Measurements from ENCODE around the gene SAMD9. TPM values are rescaled to one million over a fixed set of nuclear protein-coding genes. Genes with fewer than 3 reads are reported as not detected.
"Not testable (repeated sequence)": the region's sequence is repeated elsewhere in the genome, so short reads cannot be mapped to it uniquely, and the experiment has no call there.

Gene SAMD9
- total RNA-seq, 8 experiments from 2014 or later, result 0.04 to 154 (median 7.5) TPM; not detected in 1

DNA sequence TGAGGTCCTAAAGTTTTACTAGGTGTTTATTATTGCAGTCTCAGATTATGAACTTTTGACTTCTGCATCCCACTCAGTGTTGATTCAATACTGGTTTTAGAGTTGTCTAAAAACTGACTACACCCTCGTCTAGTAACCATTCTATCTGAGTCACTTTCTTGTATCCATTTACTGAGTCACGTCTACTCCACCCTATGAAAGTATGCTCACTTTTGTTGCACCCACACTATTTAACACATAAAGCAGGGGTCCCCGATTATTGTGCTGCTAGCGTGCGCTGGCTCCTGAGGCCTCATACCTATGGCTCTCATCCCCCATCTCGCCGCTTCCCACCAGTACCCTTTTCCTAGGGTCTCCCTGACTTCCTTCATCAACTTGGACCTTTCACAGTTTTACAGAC lies 2.0 kb downstream of the SAMD9 start:
- no peaks in the 10 kb centered on the region for H3K4me1 ChIP-seq (replicated peaks in 1 of 2)
- no peak overlapping the region for H3K27ac ChIP-seq
- in situ Hi-C loops (cut with MboI; ENCODE audit: low pct_unique_long_range_greater_than_20kb in 2 of 9, low sequenced_read_pairs in 9 of 9, unreplicated experiment in 9 of 9), result no loop called here
- no peak overlapping the region for H3K4me3 ChIP-seq
- WGBS, 10 experiments, result 0 to 83% (median 44%) methylated on average over 1 to 7 of the region's 7 CpGs; no CpG with 5 or more reads in 2 of the 10 experiments
- peak in 3 of 8 experiments; percentile 67 to 89 (median 84) for ATAC-seq (replicated peaks in 6 of 8)

DNA sequence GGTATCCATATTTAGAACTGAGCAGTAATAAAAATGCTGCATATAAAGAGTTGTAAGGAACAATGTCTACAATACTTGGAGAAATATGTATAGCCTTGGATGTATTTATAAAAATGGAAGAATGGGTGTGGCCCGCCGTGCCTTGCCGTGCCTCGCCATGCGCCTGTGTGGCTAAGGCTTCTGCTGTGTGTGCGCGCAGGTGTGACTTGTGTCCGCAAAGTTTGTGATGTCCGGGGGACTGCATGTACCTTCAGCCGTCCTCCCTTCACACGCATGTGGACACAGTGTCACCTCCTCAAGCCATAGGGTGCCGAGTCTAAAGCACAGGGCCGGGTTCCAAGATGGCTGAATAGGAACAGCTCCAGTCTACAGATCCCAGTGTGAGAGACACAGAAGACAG lies 9.8 kb downstream of the SAMD9 start:
- ATAC-seq (replicated peaks in 6 of 8), result no peak

DNA sequence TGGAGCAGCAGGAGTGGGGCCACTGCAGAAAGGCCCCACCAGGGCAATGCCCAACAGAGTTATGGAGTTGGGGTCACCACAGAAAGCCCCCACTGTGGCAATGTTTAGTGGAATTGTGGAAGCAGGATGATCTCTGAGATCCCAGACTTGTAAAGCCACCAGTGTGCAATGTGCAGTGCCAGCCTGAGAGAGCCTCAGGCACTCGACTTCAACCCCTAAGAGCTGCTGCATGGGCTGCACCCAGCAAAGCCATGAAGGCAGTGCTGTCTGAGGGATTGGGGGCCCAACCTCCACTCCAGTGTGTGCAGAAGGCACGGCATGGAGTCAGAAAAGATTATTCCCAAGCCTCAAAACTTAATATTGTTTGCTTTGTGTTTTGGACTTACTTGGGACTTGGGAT lies 20.4 kb downstream of the SAMD9 start:
- Histone ChIP-seq H3K27ac (no peak overlapping the region), H3K4me3 (no peak overlapping the region), H3K4me1 (replicated peaks in 1 of 2) (no peaks in the 10 kb centered on the region)
- in situ Hi-C loops (cut with MboI; ENCODE audit: low pct_unique_long_range_greater_than_20kb in 2 of 9, low sequenced_read_pairs in 9 of 9, unreplicated experiment in 9 of 9), result no loop called here
- peak in 2 of 8 experiments; percentile 16 to 17 for ATAC-seq (replicated peaks in 6 of 8)
- WGBS, 10 experiments, result 0 to 60% (median 40%) methylated on average over 1 of the region's 2 CpGs; no CpG with 5 or more reads in 5 of the 10 experiments

More for the DNA sequence above, 9.8 kb downstream of the SAMD9 start:
- in situ Hi-C loops (cut with MboI; ENCODE audit: low pct_unique_long_range_greater_than_20kb in 2 of 9, low sequenced_read_pairs in 9 of 9, unreplicated experiment in 9 of 9), result no loop called here
- H3K27ac ChIP-seq, result no peak overlapping the region
- H3K4me3 ChIP-seq, result no peak overlapping the region
- no peaks in the 10 kb centered on the region for H3K4me1 ChIP-seq (replicated peaks in 1 of 2)
- WGBS, 10 experiments, result 92 to 100% (median 97%) methylated on average over 1 to 10 of the region's 13 CpGs; no CpG with 5 or more reads in 5 of the 10 experiments

DNA sequence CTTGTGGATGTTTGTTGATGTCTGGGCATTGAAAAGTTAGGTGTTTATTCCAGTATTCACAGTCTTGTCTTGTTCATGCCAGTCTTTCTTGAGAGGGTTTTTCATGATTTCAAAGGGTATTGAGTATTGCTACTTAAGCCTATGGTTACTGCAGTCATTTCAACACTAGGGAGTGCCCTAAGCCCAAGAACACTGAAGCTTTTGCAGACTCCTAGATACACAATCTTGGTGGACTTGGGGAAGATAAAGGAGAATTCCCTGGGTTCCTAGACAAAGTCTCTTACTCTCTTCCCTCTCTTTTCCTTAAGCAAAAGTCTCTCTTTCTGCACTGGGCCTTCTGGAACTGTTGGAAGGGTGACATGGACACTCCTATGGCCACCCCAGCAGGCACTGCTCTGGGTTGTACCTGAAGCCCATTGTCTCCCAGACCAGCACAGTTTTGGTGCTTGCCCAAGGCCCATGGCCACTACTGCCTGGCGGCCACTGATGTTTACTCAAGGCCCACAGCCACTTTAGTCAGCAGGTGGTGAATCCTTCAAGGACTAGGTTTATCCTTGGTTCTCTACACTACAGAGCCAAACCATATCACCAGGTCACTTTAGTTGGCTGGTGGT lies 24.9 kb downstream of the SAMD9 start:
- in situ Hi-C loops (cut with MboI; ENCODE audit: low pct_unique_long_range_greater_than_20kb in 2 of 9, low sequenced_read_pairs in 9 of 9, unreplicated experiment in 9 of 9), result no loop called here

DNA sequence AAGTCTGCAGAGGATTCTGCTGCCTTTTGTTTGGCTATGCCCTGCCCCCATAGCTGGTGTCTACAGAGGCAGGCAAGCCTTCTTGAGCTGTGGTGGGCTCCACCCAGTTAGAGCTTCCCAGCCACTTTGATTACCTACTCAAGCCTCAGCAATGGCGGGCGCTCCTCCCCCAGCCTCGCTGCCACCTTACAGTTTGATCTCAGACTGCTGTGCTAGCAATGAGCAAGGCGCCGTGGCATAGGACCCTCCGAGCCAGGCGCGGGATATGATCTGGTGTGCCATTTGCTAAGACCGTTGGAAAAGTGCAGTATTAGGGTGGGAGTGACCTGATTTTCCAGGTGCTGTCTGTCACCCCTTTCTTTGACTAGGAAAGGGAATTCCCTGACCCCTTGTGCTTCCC lies 44.4 kb downstream of the SAMD9 start:
- not testable (repeated sequence) for H3K4me1 ChIP-seq (replicated peaks in 1 of 2)
- in situ Hi-C loops (cut with MboI; ENCODE audit: low pct_unique_long_range_greater_than_20kb in 2 of 9, low sequenced_read_pairs in 9 of 9, unreplicated experiment in 9 of 9), result loop anchor here in 7 of 9 experiments (25.0 kb wide), 4 partner anchors 211 to 461 kb away; no protein-coding TSS in a partner anchor

More for the DNA sequence above, 24.9 kb downstream of the SAMD9 start:
- no peak overlapping the region for H3K27ac ChIP-seq
- ATAC-seq (replicated peaks in 6 of 8), result peak in 3 of 8 experiments; percentile 67 to 86 (median 82)
- WGBS, 10 experiments, result 29 to 100% (median 83%) methylated on average over 1 of the region's 1 CpG; no CpG with 5 or more reads in 5 of the 10 experiments
- H3K4me3 ChIP-seq, result no peak overlapping the region
- H3K4me1 ChIP-seq (replicated peaks in 1 of 2), result no peaks in the 10 kb centered on the region

DNA sequence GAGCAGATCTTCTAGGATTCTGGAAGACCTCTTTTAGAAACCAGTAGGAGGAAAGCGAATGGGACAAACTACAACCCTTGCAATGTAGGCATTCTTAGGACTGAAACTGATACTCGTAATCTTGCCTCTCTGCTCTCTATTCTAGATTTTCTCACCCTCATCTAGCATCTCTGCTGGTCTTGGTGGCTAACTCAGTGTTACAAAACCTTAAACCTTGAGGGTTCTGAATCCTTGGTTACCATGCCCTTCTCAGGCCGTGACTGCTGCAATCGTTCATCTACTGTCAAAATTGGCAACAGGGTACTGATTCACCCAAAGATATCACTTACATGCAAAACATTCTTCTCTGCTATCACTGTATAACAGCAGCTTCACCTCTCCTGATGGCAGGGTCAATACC lies 55.2 kb downstream of the SAMD9 start:
- Histone ChIP-seq H3K4me3 (no peak overlapping the region), H3K27ac (no peak overlapping the region), H3K4me1 (replicated peaks in 1 of 2) (no peaks in the 10 kb centered on the region)
- in situ Hi-C loops (cut with MboI; ENCODE audit: low pct_unique_long_range_greater_than_20kb in 2 of 9, low sequenced_read_pairs in 9 of 9, unreplicated experiment in 9 of 9), result loop anchor here in 7 of 9 experiments (25.0 kb wide), 4 partner anchors 200 to 450 kb away; no protein-coding TSS in a partner anchor
- WGBS, 10 experiments, result 21 to 100% (median 75%) methylated on average over 1 to 4 of the region's 4 CpGs; no CpG with 5 or more reads in 3 of the 10 experiments
- ATAC-seq (replicated peaks in 6 of 8), result no peak

More for the DNA sequence above, 44.4 kb downstream of the SAMD9 start:
- H3K4me3 ChIP-seq; H3K27ac ChIP-seq; ATAC-seq (replicated peaks in 6 of 8): not testable (repeated sequence)
- 67 to 100% (median 100%) methylated on average over 1 to 2 of the region's 9 CpGs; no CpG with 5 or more reads in 7 of the 10 experiments for WGBS, 10 experiments

DNA sequence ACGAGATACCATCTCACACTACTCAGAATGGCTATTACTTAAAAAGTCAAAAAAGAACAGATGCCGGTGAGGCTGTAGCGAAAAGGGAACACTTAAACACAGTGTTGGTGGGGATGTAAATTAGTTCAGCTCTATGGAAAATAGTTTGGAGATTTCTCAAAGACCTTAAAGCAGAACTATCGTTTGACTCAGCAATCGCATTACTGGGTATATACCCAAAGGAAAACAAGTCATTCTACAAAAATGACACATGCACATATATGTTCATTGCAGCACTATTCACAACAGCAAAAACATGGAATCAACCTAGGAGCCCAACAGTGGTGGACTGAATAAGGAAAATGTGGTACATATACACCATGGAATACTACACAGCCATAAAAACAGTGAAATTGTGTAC lies 56.9 kb downstream of the SAMD9 start:
- in situ Hi-C loops (cut with MboI; ENCODE audit: low pct_unique_long_range_greater_than_20kb in 2 of 9, low sequenced_read_pairs in 9 of 9, unreplicated experiment in 9 of 9), result loop anchor here in 7 of 9 experiments (25.0 kb wide), 4 partner anchors 199 to 449 kb away; no protein-coding TSS in a partner anchor
- Histone ChIP-seq H3K4me1 (replicated peaks in 1 of 2) (no peaks in the 10 kb centered on the region), H3K27ac (no peak overlapping the region), H3K4me3 (no peak overlapping the region)
- 43 to 96% (median 80%) methylated on average over 3 to 5 of the region's 5 CpGs; no CpG with 5 or more reads in 2 of the 10 experiments for WGBS, 10 experiments
- ATAC-seq (replicated peaks in 6 of 8), result no peak

DNA sequence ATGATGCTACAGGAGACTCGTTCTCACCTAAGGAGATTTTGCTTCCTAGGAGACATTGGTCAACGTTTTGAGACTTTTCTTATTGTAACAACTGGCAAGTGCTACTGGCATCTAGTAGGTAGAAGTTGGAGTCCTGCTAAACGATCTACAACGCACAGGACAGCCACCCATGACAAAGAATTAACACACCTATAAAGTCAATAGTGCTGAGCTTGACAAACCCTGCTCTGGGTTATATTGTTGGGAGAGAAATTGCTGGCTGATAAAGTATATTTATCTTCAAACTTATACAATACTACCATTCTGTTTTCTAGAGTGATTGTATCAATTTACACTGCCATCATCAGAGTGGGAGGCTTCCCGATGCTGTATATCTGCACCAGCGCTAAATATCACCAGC lies 57.8 kb downstream of the SAMD9 start:
- no peaks in the 10 kb centered on the region for H3K4me1 ChIP-seq (replicated peaks in 1 of 2)
- H3K4me3 ChIP-seq, result no peak overlapping the region
- H3K27ac ChIP-seq, result no peak overlapping the region
- in situ Hi-C loops (cut with MboI; ENCODE audit: low pct_unique_long_range_greater_than_20kb in 2 of 9, low sequenced_read_pairs in 9 of 9, unreplicated experiment in 9 of 9), result loop anchor here in 7 of 9 experiments (25.0 kb wide), 4 partner anchors 198 to 448 kb away; no protein-coding TSS in a partner anchor
- 10 to 100% (median 75%) methylated on average over 1 to 6 of the region's 6 CpGs; no CpG with 5 or more reads in 1 of the 10 experiments for WGBS, 10 experiments
- ATAC-seq (replicated peaks in 6 of 8), result no peak

DNA sequence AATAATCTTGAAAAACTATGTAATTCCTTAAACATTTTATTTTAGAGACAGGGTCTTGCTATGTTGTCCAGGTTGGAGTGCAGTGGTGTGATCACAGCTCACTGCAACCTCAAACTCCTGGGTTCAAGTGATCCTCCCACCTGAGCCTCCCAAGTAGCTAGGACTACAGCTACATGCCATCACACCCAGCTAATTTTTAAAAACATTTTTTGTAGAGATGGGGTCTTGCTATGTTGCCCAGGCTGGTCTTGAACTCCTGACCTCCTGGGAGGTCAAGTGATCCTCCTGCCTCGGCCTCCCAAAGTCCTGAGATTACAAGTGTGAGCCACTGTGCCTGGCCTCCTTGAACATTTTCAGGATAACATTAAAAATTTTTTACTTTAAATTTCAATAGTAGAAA lies 61.2 kb downstream of the SAMD9 start:
- not testable (repeated sequence) for ATAC-seq (replicated peaks in 6 of 8); H3K4me3 ChIP-seq; H3K4me1 ChIP-seq (replicated peaks in 1 of 2); H3K27ac ChIP-seq
- 63 to 100% (median 100%) methylated on average over 1 of the region's 1 CpG; no CpG with 5 or more reads in 5 of the 10 experiments for whole genome bisulfite sequencing, 10 experiments
- in situ Hi-C loops (cut with MboI; ENCODE audit: low pct_unique_long_range_greater_than_20kb in 2 of 9, low sequenced_read_pairs in 9 of 9, unreplicated experiment in 9 of 9), result loop anchor here (10.0 to 25.0 kb wide), 5 partner anchors 194 to 444 kb away; no protein-coding TSS in a partner anchor

DNA sequence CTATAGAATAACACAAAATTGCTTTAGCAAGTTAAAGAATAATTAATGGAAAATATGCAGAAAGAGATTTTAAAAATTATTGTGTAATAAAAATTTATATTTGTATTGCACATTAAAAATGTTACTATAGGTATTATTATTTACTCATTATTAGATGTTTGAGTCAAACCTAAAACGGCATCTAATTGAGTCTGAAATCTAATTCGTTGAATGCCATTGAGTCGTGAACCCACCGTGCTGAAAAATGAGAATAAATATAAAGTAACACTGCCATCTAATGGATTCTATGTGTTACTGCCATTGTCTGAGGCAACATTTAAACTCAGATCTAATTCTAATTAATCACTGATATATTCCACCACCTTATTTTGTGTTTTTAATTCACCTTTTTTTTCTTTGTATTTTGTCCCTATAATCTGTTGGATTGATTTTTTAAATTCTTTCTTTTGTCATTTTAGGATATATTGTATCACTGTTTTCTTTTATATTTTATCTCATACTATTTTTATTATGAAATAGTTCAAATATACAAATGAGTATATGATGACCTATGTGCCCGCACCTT lies 62.2 kb downstream of the SAMD9 start:
- in situ Hi-C loops (cut with MboI; ENCODE audit: low pct_unique_long_range_greater_than_20kb in 2 of 9, low sequenced_read_pairs in 9 of 9, unreplicated experiment in 9 of 9), result loop anchor here (10.0 to 25.0 kb wide), 5 partner anchors 193 to 443 kb away; no protein-coding TSS in a partner anchor
- WGBS, 10 experiments, result 0 to 11% (median 1%) methylated on average over 1 to 5 of the region's 5 CpGs
- Histone ChIP-seq H3K4me3 (no peak overlapping the region), H3K27ac (no peak overlapping the region), H3K4me1 (replicated peaks in 1 of 2) (no peaks in the 10 kb centered on the region)
- ATAC-seq (replicated peaks in 6 of 8), result peak in 5 of 8 experiments; percentile 24 to 62 (median 39)

DNA sequence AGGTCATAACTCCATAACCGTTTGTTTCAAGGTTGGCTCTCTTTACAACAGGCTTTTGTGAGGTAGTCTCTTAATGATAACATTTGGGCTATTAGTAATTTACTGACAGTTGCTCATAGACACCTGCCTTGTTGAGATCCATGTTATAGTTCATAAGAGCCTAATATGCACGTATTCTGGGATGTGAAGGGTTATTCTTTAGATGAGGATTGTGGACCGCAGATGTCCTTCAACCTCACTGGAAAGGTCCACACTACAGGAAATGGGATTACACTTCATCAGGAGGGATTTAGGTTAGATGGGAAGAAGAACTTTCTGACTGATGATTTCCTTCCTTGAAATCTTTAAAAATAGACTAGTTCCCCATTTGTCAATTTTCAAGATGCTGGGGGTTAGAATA lies 62.8 kb downstream of the SAMD9 start:
- in situ Hi-C loops (cut with MboI; ENCODE audit: low pct_unique_long_range_greater_than_20kb in 2 of 9, low sequenced_read_pairs in 9 of 9, unreplicated experiment in 9 of 9), result loop anchor here (10.0 to 25.0 kb wide), 5 partner anchors 193 to 443 kb away; no protein-coding TSS in a partner anchor
- Histone ChIP-seq H3K4me1 (replicated peaks in 1 of 2) (no peaks in the 10 kb centered on the region), H3K4me3 (no peak overlapping the region), H3K27ac (no peak overlapping the region)
- ATAC-seq (replicated peaks in 6 of 8), result no peak
- 0 to 92% (median 72%) methylated on average over 1 to 3 of the region's 3 CpGs; no CpG with 5 or more reads in 3 of the 10 experiments for WGBS, 10 experiments

DNA sequence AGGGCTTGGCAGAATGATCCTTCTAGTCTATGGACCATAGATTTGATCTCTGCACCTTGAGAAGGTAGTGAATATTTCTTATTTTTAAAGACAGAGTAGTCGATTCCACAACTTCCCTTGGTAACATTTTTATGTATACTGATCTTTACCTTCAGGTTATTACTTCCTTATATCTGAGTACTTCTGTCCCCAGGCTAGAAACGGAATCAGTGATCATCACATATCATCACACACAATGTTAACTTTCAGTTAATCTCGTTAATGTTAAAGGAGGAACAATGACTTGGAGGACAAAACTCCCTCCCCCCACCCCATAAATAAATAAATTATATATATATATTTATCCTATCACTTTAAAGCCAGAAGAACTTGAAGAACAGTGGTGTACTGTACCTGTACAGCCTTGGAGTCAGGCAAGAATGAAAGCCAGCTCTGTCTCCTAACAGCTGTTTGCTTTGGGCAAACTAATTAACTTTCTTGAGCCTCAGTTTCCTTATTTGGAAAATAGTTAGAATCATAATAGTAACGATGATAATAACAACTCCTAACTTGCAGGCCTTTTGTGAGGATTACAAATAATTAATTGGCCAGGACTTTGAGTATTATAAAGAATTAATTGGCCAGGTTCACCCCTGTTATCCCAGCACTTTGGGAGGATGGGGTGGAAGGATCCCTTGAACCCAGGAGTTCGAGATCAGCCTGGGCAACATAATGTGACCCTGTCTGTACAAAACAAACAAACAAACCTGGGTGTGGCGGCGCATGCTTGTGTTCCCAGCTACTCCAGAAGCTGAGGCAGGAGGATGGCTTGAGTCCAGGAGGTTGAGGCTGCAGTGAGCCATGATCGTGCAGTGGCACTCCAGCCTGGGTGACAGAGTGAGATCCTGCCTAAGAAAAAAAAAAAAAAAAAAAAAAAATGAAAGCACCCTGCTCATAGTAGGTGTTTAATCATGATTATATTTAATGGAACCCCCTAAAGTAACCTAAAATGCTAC lies 63.5 kb downstream of the SAMD9 start:
- in situ Hi-C loops (cut with MboI; ENCODE audit: low pct_unique_long_range_greater_than_20kb in 2 of 9, low sequenced_read_pairs in 9 of 9, unreplicated experiment in 9 of 9), result loop anchor here (10.0 to 25.0 kb wide), 5 partner anchors 192 to 442 kb away; no protein-coding TSS in a partner anchor
- Histone ChIP-seq H3K4me3 (no peak overlapping the region), H3K27ac (no peak overlapping the region), H3K4me1 (replicated peaks in 1 of 2) (no peaks in the 10 kb centered on the region)
- no peak for ATAC-seq (replicated peaks in 6 of 8)
- 38 to 92% (median 80%) methylated on average over 2 to 6 of the region's 8 CpGs; no CpG with 5 or more reads in 1 of the 10 experiments for WGBS, 10 experiments
